OCI-LY3 (cell line): ENCODE data around the gene ASRGL1.

Source experiments
- EZH2phosphoT487 ChIP-seq: fragments of 200-600 bp; shearing (Covaris generic); IDR thresholded peaks from 2 replicates; pipeline ENCODE4 v1.6.1; 2018; ENCODE audit warnings: antibody characterized with exemption, mixed run types, low read depth
- TF ChIP-seq, protein P1 (sequence below): fragments of 200-600, 300-600 bp; sonication (generic); IDR thresholded peaks from 2 replicates; pipeline ENCODE4 v1.5.1; 2014; ENCODE audit warnings: antibody characterized with exemption, low read length, low read depth

DNA sequence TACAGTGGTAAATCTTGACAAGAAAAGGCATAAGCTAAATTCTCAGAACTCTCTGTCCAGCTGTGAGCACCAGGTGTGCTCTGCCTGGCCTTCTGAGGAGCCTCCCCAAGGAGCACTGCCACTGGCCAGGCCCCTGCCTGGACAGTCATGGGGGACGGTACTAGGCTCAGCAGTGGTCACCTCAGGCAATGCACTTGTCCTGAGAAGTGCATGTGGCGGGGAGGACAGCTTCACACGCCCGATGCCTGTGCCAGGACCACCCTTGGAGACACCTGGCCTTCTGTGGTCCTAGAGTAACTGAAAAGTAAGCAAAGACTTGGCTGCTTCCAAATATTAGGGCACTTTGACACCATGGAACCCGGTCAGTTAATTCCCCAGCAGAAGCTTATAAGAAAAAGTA, 53.0 kb downstream of the ASRGL1 start:
- TF ChIP-seq, protein P1, sequence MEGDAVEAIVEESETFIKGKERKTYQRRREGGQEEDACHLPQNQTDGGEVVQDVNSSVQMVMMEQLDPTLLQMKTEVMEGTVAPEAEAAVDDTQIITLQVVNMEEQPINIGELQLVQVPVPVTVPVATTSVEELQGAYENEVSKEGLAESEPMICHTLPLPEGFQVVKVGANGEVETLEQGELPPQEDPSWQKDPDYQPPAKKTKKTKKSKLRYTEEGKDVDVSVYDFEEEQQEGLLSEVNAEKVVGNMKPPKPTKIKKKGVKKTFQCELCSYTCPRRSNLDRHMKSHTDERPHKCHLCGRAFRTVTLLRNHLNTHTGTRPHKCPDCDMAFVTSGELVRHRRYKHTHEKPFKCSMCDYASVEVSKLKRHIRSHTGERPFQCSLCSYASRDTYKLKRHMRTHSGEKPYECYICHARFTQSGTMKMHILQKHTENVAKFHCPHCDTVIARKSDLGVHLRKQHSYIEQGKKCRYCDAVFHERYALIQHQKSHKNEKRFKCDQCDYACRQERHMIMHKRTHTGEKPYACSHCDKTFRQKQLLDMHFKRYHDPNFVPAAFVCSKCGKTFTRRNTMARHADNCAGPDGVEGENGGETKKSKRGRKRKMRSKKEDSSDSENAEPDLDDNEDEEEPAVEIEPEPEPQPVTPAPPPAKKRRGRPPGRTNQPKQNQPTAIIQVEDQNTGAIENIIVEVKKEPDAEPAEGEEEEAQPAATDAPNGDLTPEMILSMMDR = no peak
- TF ChIP-seq EZH2phosphoT487 = no peak
